NCI-H2196 (cell line): ENCODE measurements around the gene EMX2.

ENCODE experiments used
- DNase-seq: peaks from one replicate; lab custom pipeline; 2025; ENCODE audit not compliant: unreplicated experiment; lab: John Stamatoyannopoulos, UW

The EMX2 gene

DNA sequence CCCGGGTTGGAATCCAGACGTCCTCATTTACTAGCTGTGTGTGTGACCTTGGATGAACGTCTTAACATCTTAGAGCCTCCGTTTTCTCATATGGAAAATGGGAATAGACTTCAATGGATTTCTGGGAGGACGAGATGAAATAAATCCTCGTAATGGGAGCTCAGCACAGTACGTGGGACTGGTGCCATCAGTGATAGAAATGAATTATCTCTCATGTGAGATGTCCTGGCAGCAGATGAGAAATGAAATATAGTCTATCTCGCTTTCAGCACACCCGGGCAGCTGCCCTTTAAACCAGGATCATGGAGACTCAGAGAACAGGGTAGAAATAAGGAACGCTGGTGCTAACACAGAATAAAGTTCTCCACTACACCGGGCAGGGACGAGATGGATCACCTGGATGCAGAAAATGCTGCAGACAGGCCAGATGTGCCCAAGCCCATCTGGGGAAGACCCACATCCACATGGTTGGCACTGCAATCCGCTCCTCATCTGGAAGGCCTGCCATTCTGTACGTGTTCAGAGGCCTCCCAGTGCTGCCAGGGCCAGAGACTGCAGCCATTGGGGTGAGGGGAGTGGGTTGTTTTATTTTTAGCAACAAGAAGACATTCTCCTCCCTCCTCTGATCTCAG lies 11.1 kb upstream of the EMX2 start:
- no peak for DNase-seq

GRCh38 chr10:117532003-117532385 lies 10.6 kb upstream of the EMX2 start:
- DNase-seq, result no peak

DNA sequence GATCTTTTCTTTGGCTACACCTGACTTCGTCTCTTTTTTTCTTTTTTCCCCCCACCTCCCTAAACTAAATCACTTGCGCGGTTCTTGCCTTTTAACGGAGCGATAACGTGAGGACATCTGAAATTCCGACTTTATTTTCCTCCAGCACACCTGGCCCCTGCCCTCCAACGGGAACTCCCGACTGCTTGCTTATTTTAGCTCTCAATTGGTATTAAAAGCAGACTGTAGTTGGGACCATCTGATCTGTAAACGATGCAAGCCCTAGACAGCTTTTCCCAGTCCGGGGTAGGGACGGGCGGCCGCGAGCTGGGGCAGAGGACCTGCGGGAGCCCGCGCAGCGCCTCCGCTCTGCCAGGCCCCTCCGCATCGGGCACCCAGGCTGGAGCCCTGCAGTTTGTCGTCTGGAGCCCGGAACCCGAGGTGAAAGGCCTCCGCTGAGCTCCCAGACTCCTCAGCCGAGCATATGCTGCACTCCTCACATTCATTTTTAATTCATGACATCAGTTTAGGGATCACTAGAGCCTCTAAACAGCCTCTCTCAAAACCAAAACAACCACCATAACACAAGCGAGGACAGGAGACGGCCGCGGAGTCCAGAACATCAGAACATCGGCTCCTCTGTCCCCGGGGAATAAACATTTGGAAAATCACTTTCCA lies 10.0 kb upstream of the EMX2 start:
- DNase-seq, result no peak

DNA sequence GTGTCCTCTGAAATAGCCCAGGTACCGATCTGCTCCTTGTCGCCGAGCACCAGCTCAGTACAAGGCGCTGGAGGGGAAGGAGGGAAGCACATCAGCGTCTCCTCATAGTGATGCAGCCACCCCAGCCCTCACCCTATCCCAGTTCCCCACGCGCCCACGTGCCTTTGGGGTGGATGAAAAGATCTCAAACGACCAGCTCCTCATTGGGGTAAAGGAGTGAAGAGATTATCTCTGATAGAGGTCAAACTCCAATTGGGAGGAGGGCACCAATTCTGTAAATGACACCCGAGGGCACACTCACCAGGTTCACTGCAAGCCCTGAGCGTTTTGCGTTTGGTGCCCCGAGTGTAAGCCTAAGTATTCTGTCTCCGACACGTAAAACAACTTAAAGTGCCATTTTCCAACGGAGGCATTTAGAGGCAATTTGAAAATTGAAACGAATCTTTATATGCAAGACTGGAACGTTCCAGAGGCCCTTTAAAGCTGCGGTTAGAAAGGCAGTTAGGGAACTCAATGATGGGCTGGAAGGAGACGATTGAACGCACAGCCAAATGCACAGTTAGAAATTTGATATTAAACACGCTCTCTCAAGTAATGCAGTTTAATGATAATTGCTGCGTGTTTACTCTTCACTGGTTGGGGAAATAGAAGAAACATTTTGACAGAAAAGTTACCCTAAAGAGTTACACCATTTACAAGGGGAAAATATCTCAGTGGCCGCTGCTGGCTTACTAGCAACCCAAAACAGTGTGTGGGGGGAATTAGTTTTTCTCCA lies 8.9 kb upstream of the EMX2 start:
- DNase-seq, result no peak

- DNase-seq, result no peak
Measured at GRCh38 chr10:117534321-117535297, 7.9 kb upstream of the EMX2 start.

DNA sequence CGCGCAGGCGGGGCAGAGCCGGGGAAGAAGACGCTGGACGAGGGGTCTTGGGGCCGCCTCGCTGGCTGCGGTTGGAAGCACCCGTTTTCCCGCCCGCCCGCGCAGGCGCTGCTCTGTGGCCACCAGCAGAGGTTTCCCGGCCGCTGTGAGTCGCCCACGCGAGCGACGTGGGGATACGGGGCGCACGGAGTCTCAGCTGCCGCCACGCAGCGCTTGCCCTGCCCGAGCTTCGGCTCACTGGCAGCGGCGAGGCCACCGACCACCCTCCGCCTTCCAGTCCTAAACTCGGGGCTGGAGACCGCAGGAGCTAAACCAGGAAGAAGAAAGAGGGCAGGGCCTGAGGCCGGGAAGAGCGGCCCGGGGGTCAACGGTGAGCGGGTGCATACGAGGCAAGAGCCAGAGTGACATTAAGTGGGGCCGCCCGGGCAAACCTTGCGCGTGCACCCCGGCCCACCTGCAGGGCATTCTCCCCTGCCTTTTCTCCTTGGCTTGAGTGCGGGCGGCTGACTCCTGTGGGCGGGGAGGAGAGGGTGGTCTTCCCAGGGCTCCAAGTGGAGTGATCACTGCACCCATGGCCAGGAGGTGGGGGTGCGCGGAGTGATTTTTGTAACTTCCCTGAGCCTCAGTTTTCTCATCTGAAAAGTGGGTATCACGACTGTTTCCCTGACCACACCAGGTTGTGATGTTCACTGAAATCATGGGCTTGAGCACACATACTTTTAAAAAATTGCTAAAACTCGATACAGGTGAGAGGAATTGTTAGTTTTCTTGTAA lies 7.1 kb upstream of the EMX2 start:
- no peak for DNase-seq

GRCh38 chr10:117536072-117536865 lies 6.3 kb upstream of the EMX2 start:
- DNase-seq, result no peak

GRCh38 chr10:117536866-117537435 lies 5.6 kb upstream of the EMX2 start:
- DNase-seq, result no peak

GRCh38 chr10:117537436-117537903 lies 5.1 kb upstream of the EMX2 start:
- no peak for DNase-seq

- no peak for DNase-seq
Measured at GRCh38 chr10:117537904-117538524, 4.5 kb upstream of the EMX2 start.

- DNase-seq, result no peak
Measured at GRCh38 chr10:117539361-117539773, 3.2 kb upstream of the EMX2 start.

DNA sequence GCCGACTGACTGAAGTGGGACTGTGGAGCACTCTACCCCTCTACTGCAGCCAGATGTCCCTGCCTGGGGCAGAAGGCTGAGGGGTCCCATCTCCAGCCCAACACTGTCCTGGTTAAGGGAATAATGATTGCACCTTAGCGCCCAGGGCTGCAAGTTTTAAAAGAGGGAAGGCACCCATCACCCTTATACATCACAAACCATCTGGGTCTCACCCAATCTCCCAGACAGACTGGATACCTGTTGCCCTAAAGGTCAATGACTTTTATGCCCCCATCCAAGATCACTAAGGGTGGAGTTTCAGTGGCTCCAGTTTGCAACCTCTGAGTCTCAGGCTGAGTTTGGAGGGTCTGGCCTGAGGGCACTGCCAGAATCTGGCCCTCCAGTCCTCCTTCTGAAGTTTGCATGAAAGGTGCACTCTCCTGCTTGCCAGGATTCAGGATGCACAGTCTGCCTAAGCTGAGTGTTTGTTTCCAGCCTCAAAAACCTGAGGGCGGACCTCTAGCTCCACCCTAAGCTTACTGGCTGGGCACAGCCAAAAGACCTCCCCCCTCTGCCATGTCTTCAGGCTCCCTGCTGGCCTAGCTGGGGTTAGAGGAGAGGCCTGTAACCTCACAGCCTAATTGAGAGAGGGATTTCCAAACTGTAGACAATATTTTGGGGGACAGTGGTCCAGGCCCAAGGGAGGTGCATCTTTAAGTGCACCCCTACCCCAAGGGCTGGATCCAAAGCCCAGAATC lies 2.5 kb upstream of the EMX2 start:
- DNase-seq, result no peak

DNA sequence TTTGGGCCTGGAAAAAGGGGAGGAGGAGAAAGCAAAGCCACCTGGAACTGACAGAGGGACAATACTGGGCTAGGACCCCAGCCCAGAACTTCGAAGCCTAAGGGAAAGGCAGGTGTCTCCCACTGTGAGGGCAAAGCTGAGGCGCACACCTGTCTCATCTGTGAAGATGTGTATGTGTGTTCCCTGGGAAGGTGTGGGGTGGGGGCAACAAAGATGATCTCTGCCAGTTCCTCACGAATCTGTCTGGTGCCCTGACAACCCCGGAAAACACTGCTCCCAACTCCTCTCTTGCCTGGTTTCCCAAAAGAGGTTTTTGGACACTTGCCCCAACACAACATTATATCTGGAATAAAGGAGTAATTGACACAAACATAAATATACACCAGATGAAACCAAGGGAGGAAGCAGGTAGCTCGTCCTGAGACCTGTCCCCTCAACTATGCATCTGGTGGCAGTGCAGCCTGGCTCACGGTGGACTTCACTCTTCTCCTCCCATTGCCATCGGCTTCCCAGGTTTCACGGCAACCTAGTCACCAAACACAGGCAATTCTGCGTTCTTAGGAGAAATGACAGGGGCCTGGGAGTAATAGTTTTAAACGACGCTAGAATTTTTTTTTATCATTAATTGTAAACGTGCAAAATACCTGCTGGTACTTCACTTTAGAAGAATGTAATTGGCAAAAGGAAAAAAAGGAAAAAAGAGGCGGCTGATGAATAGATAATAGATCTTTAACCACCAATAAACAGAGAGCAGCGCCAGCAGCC lies 1.7 kb upstream of the EMX2 start:
- DNase-seq, result no peak

GRCh38 chr10:117541405-117541908 lies 1.1 kb upstream of the EMX2 start:
- DNase-seq, result no peak

DNA sequence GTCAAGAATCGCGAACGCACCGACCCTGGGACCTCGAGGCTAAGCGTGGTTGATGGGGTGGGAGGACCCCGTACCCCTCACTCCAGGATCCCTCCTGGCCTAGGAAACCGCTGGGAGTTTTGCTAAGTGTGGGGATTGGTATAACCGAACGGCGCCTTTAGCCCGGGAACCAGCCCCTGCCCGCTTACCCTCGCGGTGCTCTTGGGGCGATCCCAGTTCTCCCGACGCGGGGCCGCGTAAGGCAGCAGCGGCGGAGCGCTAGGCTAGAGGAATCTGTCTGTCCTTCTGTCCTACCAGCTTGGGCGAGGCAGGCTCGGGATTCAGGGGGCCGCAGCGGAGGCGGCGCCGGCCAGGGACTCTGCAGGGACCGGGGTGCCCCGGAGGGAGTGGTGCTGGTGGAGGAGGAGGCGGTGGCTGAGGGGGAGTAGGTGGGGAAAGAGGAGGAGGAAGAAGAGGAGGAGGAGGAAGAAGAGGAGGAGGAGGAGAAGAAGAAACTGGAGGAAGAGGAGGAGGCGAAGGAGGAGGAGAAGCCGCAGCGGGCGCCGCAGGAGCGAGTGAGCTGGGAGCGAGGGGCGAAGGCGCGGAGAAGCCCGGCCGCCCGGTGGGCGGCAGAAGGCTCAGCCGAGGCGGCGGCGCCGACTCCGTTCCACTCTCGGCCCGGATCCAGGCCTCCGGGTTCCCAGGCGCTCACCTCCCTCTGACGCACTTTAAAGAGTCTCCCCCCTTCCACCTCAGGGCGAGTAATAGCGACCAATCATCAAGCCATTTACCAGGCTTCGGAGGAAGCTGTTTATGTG lies 439 bp upstream of the EMX2 start:
- DNase-seq, result no peak
